Muscle of leg (tissue), 11 donors: Measurements from ENCODE around the gene ZBTB39. TPM values are rescaled to one million over a fixed set of nuclear protein-coding genes. Genes with fewer than 3 reads are reported as not detected.
"Not testable (repeated sequence)": the region's sequence is repeated elsewhere in the genome, so short reads cannot be mapped to it uniquely, and the experiment has no call there.

Experiments
- DNase-seq: peaks from one replicate; pipeline ENCODE4 v3.0.0; 2013
- H3K27ac ChIP-seq: one replicate; pipeline ENCODE4 v1.5.1; 2013; ENCODE audit warnings: mild to moderate bottlenecking, low read length, control low read depth
- H3K27me3 ChIP-seq: one replicate; pipeline ENCODE4 v1.6.1; 2013; ENCODE audit warnings: low read length; ENCODE audit not compliant: control insufficient read depth, insufficient read depth
- H3K36me3 ChIP-seq: one replicate; pipeline ENCODE4 v1.6.1; 2013; ENCODE audit warnings: low read length; ENCODE audit not compliant: control insufficient read depth, insufficient read depth
- H3K4me1 ChIP-seq: one replicate; pipeline ENCODE4 v1.6.1; 2013; ENCODE audit warnings: low read length; ENCODE audit not compliant: control insufficient read depth, insufficient read depth
- H3K4me3 ChIP-seq: one replicate; pipeline ENCODE4 v1.5.1; 2013; ENCODE audit warnings: low read length, control low read depth
- H3K9me3 ChIP-seq: replicated peaks from 2 replicates; pipeline ENCODE4 v1.6.1; 2013; ENCODE audit warnings: low read depth, low read length; ENCODE audit not compliant: control insufficient read depth
- WGBS: methylation state at CpG from one replicate; pipeline ENCODE4 v1.1.5; 2013; ENCODE audit warnings: missing lambda C conversion rate; ENCODE audit not compliant: insufficient coverage; 5-methylcytosine and 5-hydroxymethylcytosine counted together
- polyA plus RNA-seq, 8 donors: library from polyadenylated mRNA; unstranded; fragments of 120-200 nt; gene quantifications; one replicate each; pipeline versions ENCODE4 v1.2.1 to v1.2.3, GENCODE V29; 2013; ENCODE audit warnings: inconsistent platforms in 1 of 8, low replicate concordance in 1 of 8; ENCODE audit not compliant: insufficient read length in 8 of 8, insufficient read depth in 1 of 8
- total RNA-seq: library from RNA; stranded (reverse); fragments of 120-200 nt; gene quantifications from one replicate; pipeline ENCODE4 v1.2.4, GENCODE V29; 2013

Gene ZBTB39
- total and polyA plus RNA-seq, 9 donors: 4.3 to 7.0 (median 5.7) TPM

- H3K4me1 ChIP-seq, DNase-seq, H3K27ac ChIP-seq, H3K27me3 ChIP-seq, H3K4me3 ChIP-seq, H3K9me3 ChIP-seq, H3K36me3 ChIP-seq: not testable (repeated sequence)
- WGBS: no CpG with 5 or more reads among the region's 27 CpGs
Observed at GRCh38 chr12:56963557-56963956, 42.8 kb downstream of the ZBTB39 start.

- not testable (repeated sequence) for H3K4me1 ChIP-seq, DNase-seq, H3K9me3 ChIP-seq, H3K27me3 ChIP-seq, H3K4me3 ChIP-seq, H3K36me3 ChIP-seq, H3K27ac ChIP-seq
- WGBS: no CpG with 5 or more reads among the region's 4 CpGs
Observed at GRCh38 chr12:56962247-56962646, 44.1 kb downstream of the ZBTB39 start.

DNA sequence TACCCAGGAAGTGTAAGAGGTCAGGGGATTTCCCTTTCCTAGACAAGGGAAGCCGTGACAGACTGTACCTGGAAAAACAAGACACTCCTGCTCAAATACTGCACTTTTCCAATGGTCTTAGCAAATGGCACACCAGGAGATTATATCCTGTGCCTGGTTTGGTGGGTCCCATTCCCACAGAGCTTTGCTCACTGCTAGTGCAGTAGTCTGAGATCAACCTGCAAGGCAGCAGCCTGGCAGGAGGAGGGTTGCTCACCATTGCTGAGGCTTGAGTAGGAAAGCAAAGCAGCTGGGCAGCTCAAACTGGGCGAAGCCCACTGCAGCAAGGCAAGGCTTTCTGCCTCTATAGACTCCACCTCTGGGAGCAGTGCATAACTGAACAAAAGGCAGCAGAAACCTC is 47.9 kb downstream of the ZBTB39 start:
- H3K36me3 ChIP-seq: no peaks in the 10 kb centered on the region
- peaks cover 9% of the 10 kb centered on the region for H3K9me3 ChIP-seq
- H3K4me3 ChIP-seq: no peak overlapping the region
- no peaks in the 10 kb centered on the region for H3K4me1 ChIP-seq
- no peak overlapping the region for H3K27ac ChIP-seq
- WGBS: 65% methylated on average over 2 of the region's 2 CpGs
- DNase-seq: no peak
- H3K27me3 ChIP-seq: peaks cover 2% of the 10 kb centered on the region

- DNase-seq: no peak
- H3K4me1 ChIP-seq: no peaks in the 10 kb centered on the region
- WGBS: 77% methylated on average over 10 of the region's 10 CpGs
- no peak within 1 kb of the TSS for H3K4me3 ChIP-seq
- no peak within 1 kb of the TSS for H3K27ac ChIP-seq
- H3K9me3 ChIP-seq: peaks cover 9% of the 10 kb centered on the region
- H3K36me3 ChIP-seq: no peaks in the 10 kb centered on the region
- H3K27me3 ChIP-seq: peaks cover 2% of the 10 kb centered on the region
Observed at GRCh38 chr12:56957229-56958052, 48.9 kb downstream of the ZBTB39 start, which contains the start of gene RDH16. TSS of gene RDH16 (minus strand) at chr12:56957608. CDS start at chr12:56957462, 146 bp downstream.

- Histone ChIP-seq H3K4me3 (no peak overlapping the region), H3K27ac (no peak overlapping the region), H3K4me1 (no peaks in the 10 kb centered on the region), H3K36me3 (no peaks in the 10 kb centered on the region), H3K27me3 (peaks cover 2% of the 10 kb centered on the region), H3K9me3 (peaks cover 9% of the 10 kb centered on the region)
- 50% methylated on average over 1 of the region's 2 CpGs for WGBS
- no peak for DNase-seq
Observed at GRCh38 chr12:56955631-56956256, 50.6 kb downstream of the ZBTB39 start.

- Histone ChIP-seq H3K4me1 (no peaks in the 10 kb centered on the region), H3K36me3 (no peaks in the 10 kb centered on the region), H3K27ac (no peak overlapping the region), H3K4me3 (no peak overlapping the region), H3K27me3 (peaks cover 2% of the 10 kb centered on the region), H3K9me3 (peaks cover 9% of the 10 kb centered on the region)
- WGBS: 70% methylated on average over 1 of the region's 6 CpGs
- DNase-seq: no peak
Observed at GRCh38 chr12:56954958-56955355, 51.4 kb downstream of the ZBTB39 start.

DNA sequence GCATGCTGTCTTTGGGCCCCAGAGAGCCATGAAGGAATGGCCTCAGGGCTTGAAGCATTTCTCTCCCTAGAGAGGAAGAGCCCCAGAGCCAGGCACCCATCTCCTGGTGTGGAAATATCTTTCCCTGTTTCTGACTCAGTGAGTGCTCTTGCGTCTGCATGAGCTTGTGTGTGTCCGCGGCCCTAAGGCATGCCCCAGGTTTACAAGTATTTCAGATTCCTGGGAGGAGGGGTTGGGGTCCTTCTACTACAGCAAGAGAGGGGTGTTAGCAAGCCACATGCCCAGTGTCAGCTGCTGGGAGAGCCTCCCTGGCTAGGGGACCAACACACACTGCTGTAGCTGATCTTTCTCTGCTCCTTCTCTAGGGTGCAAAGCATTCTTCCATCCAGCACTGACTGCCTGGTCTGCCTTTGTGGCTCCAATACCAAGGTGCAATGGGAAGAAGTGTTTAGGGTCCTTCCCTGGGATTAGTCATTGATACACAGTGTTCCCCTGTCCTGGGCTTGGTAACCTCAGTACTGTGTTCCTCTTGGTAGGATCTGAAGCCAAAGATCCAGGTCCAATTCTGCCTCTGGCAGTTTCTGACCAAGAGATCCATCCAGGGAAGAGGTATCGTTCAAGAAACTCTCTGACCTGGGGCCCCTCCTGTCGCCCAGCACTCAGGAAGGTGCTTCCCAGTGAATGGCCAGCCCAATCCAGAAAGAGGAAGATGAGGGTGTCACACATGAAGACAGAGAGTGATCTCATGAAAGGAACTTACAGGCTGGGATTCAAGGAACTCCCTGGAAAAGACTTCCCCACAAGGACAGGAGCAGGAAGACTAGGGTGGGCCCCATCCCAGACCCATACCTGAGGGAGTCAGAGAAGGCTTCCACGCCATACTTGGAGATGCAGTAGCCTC is 52.0 kb downstream of the ZBTB39 start:
- WGBS: 60% methylated on average over 1 of the region's 6 CpGs
- no peaks in the 10 kb centered on the region for H3K36me3 ChIP-seq
- no peak overlapping the region for H3K27ac ChIP-seq
- no peak for DNase-seq
- peaks cover 2% of the 10 kb centered on the region for H3K27me3 ChIP-seq
- H3K4me1 ChIP-seq: no peaks in the 10 kb centered on the region
- no peak overlapping the region for H3K4me3 ChIP-seq
- H3K9me3 ChIP-seq: peaks cover 9% of the 10 kb centered on the region

DNA sequence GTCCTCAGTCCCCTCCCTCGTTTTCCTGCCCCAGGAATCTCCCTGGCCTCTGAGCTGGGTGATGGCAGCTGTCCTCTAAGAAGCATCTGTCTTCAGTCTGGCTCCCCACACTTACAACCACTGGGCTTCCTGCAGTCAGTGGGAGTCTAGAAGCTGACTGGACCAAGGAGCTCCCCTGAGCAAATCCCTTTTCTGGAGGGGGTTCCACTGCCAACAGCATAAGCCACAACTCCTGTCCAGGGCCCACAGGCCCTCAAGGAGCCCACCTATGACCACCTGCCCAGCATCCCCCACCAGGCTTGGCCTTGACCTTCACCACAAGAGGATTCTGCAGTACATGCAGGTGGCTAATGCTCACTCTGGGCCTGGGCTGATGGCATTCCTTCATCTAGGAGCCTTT is 53.0 kb downstream of the ZBTB39 start:
- peaks cover 5% of the 10 kb centered on the region for H3K9me3 ChIP-seq
- H3K36me3 ChIP-seq: no peaks in the 10 kb centered on the region
- H3K4me1 ChIP-seq: no peaks in the 10 kb centered on the region
- 0% methylated on average over 1 of the region's 1 CpG for WGBS
- no peak for DNase-seq
- peaks cover 2% of the 10 kb centered on the region for H3K27me3 ChIP-seq
- H3K27ac ChIP-seq: no peak overlapping the region
- no peak overlapping the region for H3K4me3 ChIP-seq

DNA sequence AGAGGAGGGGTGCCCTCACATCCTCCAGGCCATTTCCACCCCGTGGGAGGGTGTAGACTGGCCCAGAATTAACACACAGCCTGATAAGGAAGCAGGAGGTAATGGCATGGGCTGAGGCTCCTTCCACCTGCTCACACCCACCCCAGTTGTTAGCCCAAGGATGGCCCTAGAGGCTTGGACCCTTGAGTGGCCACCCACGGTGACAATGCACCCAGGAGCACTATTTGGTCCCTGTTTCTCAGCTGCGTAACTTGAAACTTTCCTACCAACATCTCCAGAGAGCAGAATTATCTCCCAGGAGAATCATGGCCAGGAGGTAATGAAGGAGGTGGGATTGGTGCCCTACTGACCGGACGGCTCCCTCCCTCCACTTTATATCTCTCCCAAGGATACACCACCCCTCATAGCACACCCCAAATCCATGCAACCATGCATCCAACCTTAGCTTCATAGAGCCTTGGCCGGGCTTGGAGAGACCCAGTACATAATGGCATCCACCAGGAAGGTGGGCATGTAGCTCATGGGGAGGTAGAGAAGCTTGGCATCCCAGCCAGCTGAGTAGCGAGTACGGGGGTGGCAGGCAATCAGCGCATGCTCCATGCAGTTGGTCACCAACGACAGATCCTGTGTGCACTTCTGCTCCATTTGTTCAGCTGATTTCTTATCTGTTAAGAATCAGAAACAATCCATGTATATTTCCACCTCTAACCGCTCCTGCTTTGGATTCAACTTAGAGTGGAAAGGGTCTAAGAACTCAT is 54.6 kb downstream of the ZBTB39 start:
- Histone ChIP-seq H3K9me3 (no peaks in the 10 kb centered on the region), H3K27ac (no peak overlapping the region), H3K36me3 (no peaks in the 10 kb centered on the region), H3K4me3 (no peak overlapping the region), H3K4me1 (no peaks in the 10 kb centered on the region), H3K27me3 (no peaks in the 10 kb centered on the region)
- DNase-seq: no peak
- WGBS: 85% methylated on average over 5 of the region's 11 CpGs
